Measurements from ENCODE around the gene ZBTB1. TPM values are rescaled to one million over a fixed set of nuclear protein-coding genes. Genes with fewer than 3 reads are reported as not detected.

ZBTB1 gene
- total RNA-seq, 1 experiment from 2014 or later = 37.8 TPM

GRCh38 chr14:64465831-64466554, 38.6 kb upstream of the ZBTB1 start:
- no peaks in the 10 kb centered on the region for H4K20me1 ChIP-seq (ENCODE audit: control insufficient read depth, insufficient read depth, insufficient read length)
- H2BK12ac ChIP-seq (ENCODE audit: insufficient read length, low read depth, low read length) = no peak overlapping the region
- no peak overlapping the region for H2BK15ac ChIP-seq (ENCODE audit: low read depth, low read length)
- H3K27me3 Mint-ChIP-seq (ENCODE audit: low read depth) = peaks cover 1% of the 10 kb centered on the region; the same call in 1 of the 2 replicates
- no peak overlapping the region for H2BK20ac ChIP-seq (ENCODE audit: low read depth, low read length, poor library complexity, severe bottlenecking)
- peaks cover 0 to 7% (median 2%) of the 10 kb centered on the region in 3 experiments; a peak in 4 of 7 replicates for H3K36me3 Mint-ChIP-seq (ENCODE audit: insufficient read depth in 1 of 3, low read depth in 3 of 3)
- no peak overlapping the region for H2BK5ac ChIP-seq (ENCODE audit: insufficient read length, low read length)
- H3K56ac ChIP-seq (ENCODE audit: insufficient read length, low read depth, low read length) = no peak overlapping the region
- H3K9ac ChIP-seq (ENCODE audit: extremely low read depth, insufficient read length, low read length) = peak overlapping the region; percentile 16
- no peak overlapping the region for H3K27ac ChIP-seq (ENCODE audit: insufficient read length, low read depth, low read length)
- no peak overlapping the region for H2BK120ac ChIP-seq (ENCODE audit: low read depth, low read length, poor library complexity, severe bottlenecking)
- no peak overlapping the region for H3K23ac ChIP-seq (ENCODE audit: insufficient read length, low read depth, low read length)
- no peaks in the 10 kb centered on the region for H3K4me1 ChIP-seq (ENCODE audit: insufficient read depth, low read length)
- no peak overlapping the region for H4K5ac ChIP-seq (ENCODE audit: insufficient read length, low read depth, low read length)
- no peak overlapping the region for H2AFZ ChIP-seq (ENCODE audit: low read length)
- no peaks in the 10 kb centered on the region for H3K27me3 ChIP-seq (ENCODE audit: insufficient read depth, low read length)
- H3K27ac Mint-ChIP-seq = no peak overlapping the region; a peak in 1 of 7 replicates
- H3T11ph ChIP-seq (ENCODE audit: low read length) = no peak overlapping the region
- peak; percentile 60 for DNase-seq
- TF ChIP-seq CTCF (conservative IDR thresholded peaks at IDR 0.05) = peak; percentile 51
- H3K9me3 ChIP-seq (ENCODE audit: control insufficient read depth, low read depth, low read length) = no peaks in the 10 kb centered on the region
- H2AK5ac ChIP-seq (ENCODE audit: insufficient read length, low read length) = no peak overlapping the region
- no peaks in the 10 kb centered on the region for H3K79me2 ChIP-seq (ENCODE audit: insufficient read depth, low read length)
- H3K4me1 Mint-ChIP-seq = peaks cover 14% of the 10 kb centered on the region in 2 experiments
- H3K9me3 Mint-ChIP-seq = no peaks in the 10 kb centered on the region
- H3K79me1 ChIP-seq (ENCODE audit: insufficient read depth, low read depth, low read length, poor library complexity, severe bottlenecking) = no peaks in the 10 kb centered on the region
- H3K18ac ChIP-seq (ENCODE audit: insufficient read length, low read depth, low read length) = no peak overlapping the region
- no CpG with 5 or more reads among the region's 15 CpGs for WGBS (ENCODE audit: extremely low coverage, insufficient read length, low lambda C conversion rate)
- H3K14ac ChIP-seq (ENCODE audit: insufficient read depth, low read length) = no peak overlapping the region
- H4K8ac ChIP-seq (replicated peaks; ENCODE audit: insufficient read length, low read depth, low read length) = no peak overlapping the region
- H3K4ac ChIP-seq (ENCODE audit: low read depth, low read length) = no peak overlapping the region
- peak overlapping the region; percentile 71 for H3K4me2 ChIP-seq (ENCODE audit: insufficient read depth, insufficient read length, low read length)
- H4K91ac ChIP-seq (ENCODE audit: insufficient read length, low read depth, low read length) = no peak overlapping the region
- peak overlapping the region; percentile 78 to 79 for H3K4me3 Mint-ChIP-seq
- peaks cover 14% of the 10 kb centered on the region for H3K23me2 ChIP-seq (ENCODE audit: insufficient read length, low read depth, low read length, poor library complexity, severe bottlenecking)
